Activated CD4-positive, CD25-positive, alpha-beta regulatory T cell (primary cell): ENCODE data around the gene TMEM145.
"Not testable (repeated sequence)": the region's sequence is repeated elsewhere in the genome, so short reads cannot be mapped to it uniquely, and the experiment has no call there.

Source experiments
- DNase-seq, 4 experiments: peaks; one replicate each; lab custom pipeline; 2025; lab: John Stamatoyannopoulos, UW

Gene TMEM145

DNA sequence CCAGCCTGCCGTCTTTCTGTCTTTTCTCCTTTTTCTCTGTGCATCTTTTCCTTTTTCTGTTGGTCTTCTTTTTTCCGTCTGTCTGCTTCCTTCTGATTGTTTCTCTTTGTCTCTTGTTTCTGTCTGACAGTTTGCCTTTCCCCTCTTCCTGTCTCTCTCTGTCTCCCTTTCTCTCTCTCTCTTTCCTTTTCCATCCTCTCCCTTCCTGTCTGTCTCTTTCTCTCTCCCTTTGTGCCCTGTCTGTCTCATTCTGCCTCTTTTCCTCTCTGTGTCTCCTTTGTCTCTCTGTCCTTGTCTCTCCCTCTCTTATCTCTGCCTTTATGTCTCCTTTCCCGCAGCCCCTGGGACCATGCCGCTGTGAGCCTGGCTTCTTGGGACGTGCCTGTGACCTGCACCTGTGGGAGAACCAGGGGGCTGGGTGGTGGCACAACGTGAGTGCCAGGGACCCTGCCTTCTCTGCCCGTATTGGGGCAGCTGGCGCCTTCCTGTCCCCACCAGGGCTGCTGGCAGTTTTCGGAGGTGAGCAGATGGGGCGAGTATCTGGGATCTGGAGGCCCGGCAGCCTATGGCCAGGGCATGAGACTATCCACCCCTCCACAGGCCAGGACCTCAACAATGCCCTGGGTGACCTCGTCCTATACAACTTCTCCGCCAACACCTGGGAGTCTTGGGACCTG is 21.7 kb downstream of the TMEM145 start:
- no peak for DNase-seq

GRCh38 chr19:42335374-42335936 is 22.3 kb downstream of the TMEM145 start:
- no peak for DNase-seq

DNA sequence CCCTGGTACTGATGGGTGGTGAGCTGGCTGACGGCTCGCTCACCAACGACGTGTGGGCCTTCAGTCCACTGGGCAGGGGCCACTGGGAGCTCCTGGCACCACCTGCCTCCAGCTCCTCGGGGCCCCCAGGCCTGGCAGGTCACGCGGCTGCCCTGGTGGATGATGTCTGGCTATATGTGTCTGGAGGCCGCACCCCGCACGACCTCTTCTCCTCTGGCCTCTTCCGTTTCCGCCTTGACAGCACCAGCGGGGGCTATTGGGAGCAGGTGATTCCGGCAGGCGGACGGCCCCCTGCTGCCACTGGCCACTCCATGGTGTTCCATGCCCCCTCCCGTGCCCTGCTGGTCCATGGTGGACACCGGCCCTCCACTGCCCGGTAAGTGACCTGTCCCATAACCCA is 22.9 kb downstream of the TMEM145 start:
- no peak for DNase-seq

GRCh38 chr19:42339126-42339860 is 26.2 kb downstream of the TMEM145 start:
- not testable (repeated sequence) for DNase-seq

- not testable (repeated sequence) for DNase-seq
Observed at GRCh38 chr19:42339922-42340321, 26.8 kb downstream of the TMEM145 start.

- DNase-seq = no peak
Observed at GRCh38 chr19:42343344-42344110, 30.4 kb downstream of the TMEM145 start.

GRCh38 chr19:42344336-42344893 is 31.3 kb downstream of the TMEM145 start:
- no peak for DNase-seq

GRCh38 chr19:42345191-42345812 is 32.2 kb downstream of the TMEM145 start:
- no peak for DNase-seq

GRCh38 chr19:42348211-42348610 is 35.1 kb downstream of the TMEM145 start:
- DNase-seq = no peak

DNA sequence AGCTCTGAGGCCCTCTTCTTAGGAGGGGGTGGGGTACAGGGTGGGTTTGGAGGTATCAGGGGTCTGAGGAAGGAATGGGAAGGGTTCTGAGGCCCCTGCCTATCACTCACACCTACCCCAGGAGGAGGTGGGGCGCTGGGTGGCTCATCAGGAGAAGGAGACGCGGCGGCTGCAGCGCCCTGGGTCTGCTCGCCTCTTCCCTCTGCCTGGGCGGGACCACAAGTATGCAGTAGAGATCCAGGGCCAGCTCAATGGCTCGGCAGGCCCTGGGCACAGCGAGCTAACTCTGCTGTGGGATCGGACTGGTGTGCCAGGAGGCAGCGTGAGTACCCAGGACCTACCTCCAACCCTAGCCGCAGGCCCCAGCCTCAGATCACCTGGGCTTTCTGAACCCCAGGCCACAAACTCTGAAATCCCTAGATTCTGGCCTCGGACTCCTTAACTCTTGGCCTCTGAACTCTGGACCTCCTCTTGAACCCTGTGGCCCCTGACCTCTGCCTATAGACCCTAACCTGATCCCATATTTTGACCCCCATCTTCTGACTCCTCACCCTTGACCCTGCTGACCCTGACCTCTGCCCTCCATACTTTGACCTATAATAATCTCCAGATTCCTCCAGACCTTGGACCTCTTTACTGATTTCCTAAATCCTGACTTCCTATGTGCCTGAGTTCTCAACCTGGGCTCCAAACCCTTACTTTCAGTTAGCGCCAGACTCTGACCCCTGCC is 36.4 kb downstream of the TMEM145 start:
- no peak for DNase-seq

DNA sequence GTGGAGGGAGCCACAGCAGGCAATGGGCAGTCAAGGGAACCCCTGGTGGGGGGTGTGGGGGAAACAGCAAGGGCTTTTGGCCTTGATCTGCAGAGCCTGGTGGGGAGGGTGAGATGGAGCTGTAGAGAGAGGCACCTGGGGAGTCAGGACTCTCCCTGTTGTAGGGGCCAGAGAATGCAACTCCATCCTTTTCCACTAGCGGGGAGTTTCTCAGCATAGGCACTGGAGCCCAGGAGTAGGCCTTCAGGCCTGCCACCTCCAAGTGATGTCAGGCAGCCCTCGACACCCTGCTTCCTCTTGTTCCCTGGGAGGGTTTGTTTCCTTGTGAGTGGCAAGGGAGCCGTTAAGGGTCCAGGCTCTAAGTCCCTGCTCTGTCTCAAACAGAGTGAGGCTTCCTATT is 37.3 kb downstream of the TMEM145 start:
- no peak for DNase-seq

DNA sequence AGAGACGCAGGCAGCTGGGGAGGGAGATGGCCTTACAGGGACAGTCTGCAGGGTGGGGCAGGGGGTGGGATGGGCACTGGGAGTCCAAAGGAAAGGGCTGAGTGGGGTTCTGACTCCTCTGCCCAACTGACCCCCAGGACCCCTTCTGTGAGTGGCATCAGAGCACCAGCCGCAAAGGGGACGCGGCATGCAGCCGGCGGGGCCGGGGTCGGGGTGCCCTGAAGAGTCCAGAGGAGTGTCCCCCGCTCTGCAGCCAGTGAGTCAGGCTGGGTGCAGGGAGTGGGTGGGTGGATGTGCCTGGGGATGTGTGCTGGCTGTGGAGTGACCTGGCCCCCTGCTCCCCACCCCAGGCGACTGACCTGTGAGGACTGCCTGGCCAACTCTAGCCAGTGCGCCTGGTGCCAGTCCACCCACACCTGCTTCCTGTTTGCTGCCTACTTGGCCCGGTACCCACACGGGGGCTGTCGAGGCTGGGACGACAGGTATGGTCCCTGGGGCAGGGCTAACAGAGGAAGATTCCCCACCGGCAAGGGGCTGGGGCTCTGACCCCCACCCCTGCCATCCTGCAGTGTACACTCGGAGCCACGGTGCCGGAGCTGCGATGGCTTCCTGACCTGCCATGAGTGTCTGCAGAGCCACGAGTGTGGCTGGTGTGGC is 38.1 kb downstream of the TMEM145 start:
- DNase-seq = no peak

- no peak for DNase-seq
Observed at GRCh38 chr19:42352301-42353259, 39.5 kb downstream of the TMEM145 start.

DNA sequence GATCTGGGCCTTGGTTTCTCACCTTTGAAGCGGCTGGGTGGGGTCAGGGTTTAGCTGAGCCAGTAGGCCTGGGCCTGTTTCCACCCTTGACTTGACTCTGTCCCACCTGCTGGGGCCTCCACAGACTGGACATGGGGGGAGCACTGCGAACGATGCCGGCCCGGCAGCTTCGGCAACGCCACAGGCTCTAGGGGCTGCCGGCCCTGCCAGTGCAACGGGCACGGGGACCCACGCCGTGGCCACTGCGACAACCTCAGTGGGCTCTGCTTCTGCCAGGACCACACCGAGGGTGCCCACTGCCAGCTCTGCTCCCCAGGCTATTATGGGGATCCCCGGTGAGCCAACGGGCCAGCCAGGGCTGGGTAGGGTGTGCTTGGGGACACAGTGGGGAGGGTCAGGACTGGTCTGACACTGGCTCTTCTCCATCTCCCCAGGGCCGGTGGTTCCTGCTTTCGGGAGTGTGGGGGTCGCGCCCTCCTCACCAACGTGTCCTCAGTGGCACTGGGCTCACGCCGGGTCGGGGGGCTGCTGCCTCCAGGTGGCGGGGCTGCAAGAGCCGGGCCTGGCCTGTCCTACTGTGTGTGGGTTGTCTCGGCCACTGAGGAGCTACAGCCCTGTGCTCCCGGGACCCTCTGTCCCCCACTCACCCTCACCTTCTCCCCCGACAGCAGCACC is 40.4 kb downstream of the TMEM145 start:
- DNase-seq = no peak

DNA sequence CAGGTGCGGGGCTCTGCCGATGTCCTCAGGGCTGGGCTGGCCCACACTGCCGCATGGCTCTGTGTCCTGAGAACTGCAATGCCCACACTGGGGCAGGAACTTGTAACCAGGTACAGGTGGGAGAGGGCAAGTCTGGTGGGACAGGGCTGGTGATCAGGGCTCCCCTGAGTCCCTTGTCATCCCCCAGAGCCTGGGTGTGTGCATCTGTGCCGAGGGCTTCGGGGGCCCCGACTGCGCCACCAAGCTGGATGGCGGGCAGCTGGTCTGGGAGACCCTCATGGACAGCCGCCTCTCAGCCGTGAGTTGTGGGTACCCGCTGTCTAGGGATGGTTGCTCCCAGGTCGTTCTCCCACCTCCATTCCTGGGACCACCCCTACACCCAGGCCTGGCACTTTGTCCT is 42.8 kb downstream of the TMEM145 start:
- no peak for DNase-seq

DNA sequence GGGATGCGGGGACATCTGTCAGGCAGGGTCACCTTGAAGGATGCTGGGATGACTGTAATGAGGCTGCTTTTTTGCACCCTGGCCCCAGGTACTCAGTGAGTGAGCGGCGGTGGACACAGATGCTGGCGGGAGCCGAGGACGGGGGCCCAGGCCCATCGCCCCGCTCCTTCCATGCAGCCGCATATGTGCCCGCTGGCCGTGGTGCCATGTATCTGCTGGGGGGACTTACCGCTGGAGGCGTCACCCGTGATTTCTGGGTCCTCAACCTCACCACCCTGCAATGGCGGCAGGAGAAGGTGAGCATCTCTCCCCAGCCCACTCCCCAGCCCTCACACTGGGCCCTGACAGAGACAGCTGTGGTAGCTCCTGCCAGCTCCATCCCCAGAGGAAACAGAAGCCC is 43.6 kb downstream of the TMEM145 start:
- DNase-seq = no peak

DNA sequence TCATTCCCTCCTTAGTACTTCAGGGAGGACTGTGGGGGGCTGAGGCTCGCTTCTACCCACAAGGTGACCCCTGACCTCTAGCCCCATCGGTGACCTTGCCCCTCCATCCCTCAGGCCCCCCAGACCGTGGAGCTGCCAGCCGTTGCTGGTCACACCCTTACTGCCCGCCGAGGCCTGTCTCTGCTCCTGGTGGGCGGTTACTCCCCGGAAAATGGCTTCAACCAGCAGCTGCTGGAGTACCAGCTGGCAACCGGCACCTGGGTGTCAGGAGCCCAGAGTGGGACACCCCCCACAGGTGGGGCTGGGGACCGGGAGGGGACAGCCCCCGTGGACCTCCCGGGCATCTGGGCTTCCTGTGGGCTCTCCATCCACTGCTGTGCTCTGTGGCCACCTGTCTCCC is 44.2 kb downstream of the TMEM145 start:
- DNase-seq = no peak

- no peak for DNase-seq
Observed at GRCh38 chr19:42360787-42361544, 47.9 kb downstream of the TMEM145 start.
